Measurements from ENCODE around the gene KEL. TPM values are rescaled to one million over a fixed set of nuclear protein-coding genes. Genes with fewer than 3 reads are reported as not detected.

Gene KEL
- total RNA-seq, 1 experiment from 2014 or later: not detected

DNA sequence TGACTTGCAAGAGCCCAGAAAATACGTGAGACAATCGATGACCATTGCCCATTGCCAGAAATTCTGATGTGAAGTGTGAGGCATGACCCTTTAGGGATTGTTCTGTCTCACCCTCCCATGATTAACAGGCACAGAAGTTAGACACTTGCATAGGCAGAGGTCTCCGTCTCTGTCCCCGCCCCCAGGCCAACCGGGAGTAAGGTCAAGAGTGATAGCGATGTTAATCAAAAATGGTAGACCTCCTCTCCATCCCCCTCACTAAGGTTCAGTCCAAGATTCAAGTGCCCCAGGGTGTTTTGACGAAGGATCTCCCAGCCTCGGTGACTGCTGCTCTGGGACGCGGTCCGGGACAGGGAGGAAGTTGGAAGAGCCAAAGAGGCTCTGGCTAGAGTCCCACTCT, 53.9 kb downstream of the KEL start:
- Histone ChIP-seq H4K20me1 (ENCODE audit: insufficient read depth, low read depth, low read length) (no peaks in the 10 kb centered on the region), H3K9me3 (ENCODE audit: low read length) (no peaks in the 10 kb centered on the region), H3K9ac (ENCODE audit: low read length) (no peak overlapping the region), H3K27ac (ENCODE audit: low read length) (no peak overlapping the region), H3K9me2 (replicated peaks; ENCODE audit: insufficient read depth, low read length) (no peaks in the 10 kb centered on the region), H3K27me3 (ENCODE audit: low read length) (no peaks in the 10 kb centered on the region; the same call in 1 of the 2 replicates), H3K4me3 (ENCODE audit: low read length) (no peak overlapping the region), H3K4me1 (ENCODE audit: low read length) (no peaks in the 10 kb centered on the region), H3K4me2 (ENCODE audit: low read depth, low read length, poor library complexity, severe bottlenecking) (no peak overlapping the region), H3K79me2 (ENCODE audit: low read length) (no peaks in the 10 kb centered on the region), H3K36me3 (ENCODE audit: insufficient read depth, low read length) (no peaks in the 10 kb centered on the region), H2AFZ (ENCODE audit: low read length) (no peak overlapping the region)
- DNase-seq: no peak

DNA sequence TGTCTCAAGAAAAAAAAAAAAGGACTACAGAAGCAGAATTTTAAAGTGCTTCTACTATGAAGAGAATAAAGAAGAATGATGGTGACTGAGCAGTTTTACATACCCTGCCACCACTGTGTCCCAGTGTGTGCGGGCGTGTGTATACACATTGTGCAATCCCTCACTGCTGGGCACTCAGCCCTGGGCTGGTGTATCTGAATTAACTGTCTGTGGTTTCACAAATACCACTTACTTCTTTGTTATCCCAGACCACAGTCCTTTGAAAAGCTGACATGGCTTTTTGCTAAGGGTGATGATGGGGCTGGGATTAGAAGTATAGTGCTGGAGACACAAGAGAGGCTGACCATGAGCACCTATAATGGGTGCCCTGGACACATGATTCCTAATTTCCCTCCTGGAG, 55.5 kb downstream of the KEL start:
- H3K27me3 ChIP-seq (ENCODE audit: low read length): no peaks in the 10 kb centered on the region; the same call in 1 of the 2 replicates
- no peaks in the 10 kb centered on the region for H3K9me2 ChIP-seq (replicated peaks; ENCODE audit: insufficient read depth, low read length)
- H3K4me1 ChIP-seq (ENCODE audit: low read length): no peaks in the 10 kb centered on the region
- H3K36me3 ChIP-seq (ENCODE audit: insufficient read depth, low read length): no peaks in the 10 kb centered on the region
- H3K9me3 ChIP-seq (ENCODE audit: low read length): no peaks in the 10 kb centered on the region
- no peak overlapping the region for H3K4me3 ChIP-seq (ENCODE audit: low read length)
- H3K79me2 ChIP-seq (ENCODE audit: low read length): no peaks in the 10 kb centered on the region
- DNase-seq: no peak
- H2AFZ ChIP-seq (ENCODE audit: low read length): no peak overlapping the region
- no peak overlapping the region for H3K9ac ChIP-seq (ENCODE audit: low read length)
- no peak overlapping the region for H3K27ac ChIP-seq (ENCODE audit: low read length)
- no peak overlapping the region for H3K4me2 ChIP-seq (ENCODE audit: low read depth, low read length, poor library complexity, severe bottlenecking)
- H4K20me1 ChIP-seq (ENCODE audit: insufficient read depth, low read depth, low read length): no peaks in the 10 kb centered on the region

GRCh38 chr7:142905759-142906158, 56.4 kb downstream of the KEL start:
- Histone ChIP-seq H3K27me3 (ENCODE audit: low read length) (no peaks in the 10 kb centered on the region; the same call in 1 of the 2 replicates), H2AFZ (ENCODE audit: low read length) (no peak overlapping the region), H3K36me3 (ENCODE audit: insufficient read depth, low read length) (no peaks in the 10 kb centered on the region), H3K9me2 (replicated peaks; ENCODE audit: insufficient read depth, low read length) (no peaks in the 10 kb centered on the region), H4K20me1 (ENCODE audit: insufficient read depth, low read depth, low read length) (no peaks in the 10 kb centered on the region), H3K79me2 (ENCODE audit: low read length) (no peaks in the 10 kb centered on the region), H3K4me3 (ENCODE audit: low read length) (no peak overlapping the region), H3K9me3 (ENCODE audit: low read length) (no peaks in the 10 kb centered on the region), H3K27ac (ENCODE audit: low read length) (no peak overlapping the region), H3K4me1 (ENCODE audit: low read length) (no peaks in the 10 kb centered on the region), H3K4me2 (ENCODE audit: low read depth, low read length, poor library complexity, severe bottlenecking) (no peak overlapping the region), H3K9ac (ENCODE audit: low read length) (no peak overlapping the region)
- no peak for DNase-seq

GRCh38 chr7:142904128-142904527, 58.0 kb downstream of the KEL start:
- Histone ChIP-seq H2AFZ (ENCODE audit: low read length) (no peak overlapping the region), H4K20me1 (ENCODE audit: insufficient read depth, low read depth, low read length) (no peaks in the 10 kb centered on the region), H3K4me2 (ENCODE audit: low read depth, low read length, poor library complexity, severe bottlenecking) (no peak overlapping the region), H3K4me1 (ENCODE audit: low read length) (no peaks in the 10 kb centered on the region), H3K4me3 (ENCODE audit: low read length) (no peak overlapping the region), H3K9ac (ENCODE audit: low read length) (no peak overlapping the region), H3K9me2 (replicated peaks; ENCODE audit: insufficient read depth, low read length) (no peaks in the 10 kb centered on the region), H3K27me3 (ENCODE audit: low read length) (no peaks in the 10 kb centered on the region; the same call in 1 of the 2 replicates), H3K27ac (ENCODE audit: low read length) (no peak overlapping the region), H3K79me2 (ENCODE audit: low read length) (no peaks in the 10 kb centered on the region), H3K9me3 (ENCODE audit: low read length) (no peaks in the 10 kb centered on the region), H3K36me3 (ENCODE audit: insufficient read depth, low read length) (no peaks in the 10 kb centered on the region)
- DNase-seq: no peak

GRCh38 chr7:142901426-142902259, 60.5 kb downstream of the KEL start:
- Histone ChIP-seq H3K4me2 (ENCODE audit: low read depth, low read length, poor library complexity, severe bottlenecking) (no peak overlapping the region), H3K79me2 (ENCODE audit: low read length) (no peaks in the 10 kb centered on the region), H3K4me3 (ENCODE audit: low read length) (no peak overlapping the region), H3K27ac (ENCODE audit: low read length) (no peak overlapping the region), H3K9me3 (ENCODE audit: low read length) (no peaks in the 10 kb centered on the region), H4K20me1 (ENCODE audit: insufficient read depth, low read depth, low read length) (no peaks in the 10 kb centered on the region), H3K4me1 (ENCODE audit: low read length) (no peaks in the 10 kb centered on the region), H3K36me3 (ENCODE audit: insufficient read depth, low read length) (no peaks in the 10 kb centered on the region), H3K9me2 (replicated peaks; ENCODE audit: insufficient read depth, low read length) (no peaks in the 10 kb centered on the region), H2AFZ (ENCODE audit: low read length) (no peak overlapping the region), H3K27me3 (ENCODE audit: low read length) (no peaks in the 10 kb centered on the region; the same call in 1 of the 2 replicates), H3K9ac (ENCODE audit: low read length) (no peak overlapping the region)
- DNase-seq: no peak

DNA sequence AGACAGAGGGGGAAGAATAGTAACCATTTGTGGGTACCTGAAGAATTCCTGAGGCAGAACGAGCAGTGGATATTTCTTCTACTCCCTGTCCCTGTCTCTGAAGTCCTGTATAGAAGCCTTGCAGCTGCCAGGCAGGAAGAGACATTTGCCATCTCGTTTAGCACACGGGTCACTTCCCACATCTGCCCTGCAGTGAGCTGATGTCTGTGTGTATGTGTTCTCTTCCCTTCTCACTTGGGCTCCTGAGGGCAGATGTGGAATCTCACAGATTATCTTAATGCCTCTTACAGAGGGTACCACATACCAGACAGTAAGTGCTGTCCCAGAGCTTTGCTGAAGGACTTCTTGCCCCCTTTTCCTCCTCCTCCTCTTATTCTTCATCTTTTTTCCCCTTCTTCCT, 62.5 kb downstream of the KEL start:
- Histone ChIP-seq H3K4me3 (ENCODE audit: low read length) (no peak overlapping the region), H3K79me2 (ENCODE audit: low read length) (no peaks in the 10 kb centered on the region), H3K4me1 (ENCODE audit: low read length) (no peaks in the 10 kb centered on the region), H3K36me3 (ENCODE audit: insufficient read depth, low read length) (no peaks in the 10 kb centered on the region), H3K27ac (ENCODE audit: low read length) (no peak overlapping the region), H4K20me1 (ENCODE audit: insufficient read depth, low read depth, low read length) (no peaks in the 10 kb centered on the region), H2AFZ (ENCODE audit: low read length) (no peak overlapping the region), H3K9me3 (ENCODE audit: low read length) (no peaks in the 10 kb centered on the region), H3K9ac (ENCODE audit: low read length) (no peak overlapping the region), H3K9me2 (replicated peaks; ENCODE audit: insufficient read depth, low read length) (no peaks in the 10 kb centered on the region), H3K4me2 (ENCODE audit: low read depth, low read length, poor library complexity, severe bottlenecking) (no peak overlapping the region), H3K27me3 (ENCODE audit: low read length) (no peaks in the 10 kb centered on the region; the same call in 1 of the 2 replicates)
- DNase-seq: no peak

DNA sequence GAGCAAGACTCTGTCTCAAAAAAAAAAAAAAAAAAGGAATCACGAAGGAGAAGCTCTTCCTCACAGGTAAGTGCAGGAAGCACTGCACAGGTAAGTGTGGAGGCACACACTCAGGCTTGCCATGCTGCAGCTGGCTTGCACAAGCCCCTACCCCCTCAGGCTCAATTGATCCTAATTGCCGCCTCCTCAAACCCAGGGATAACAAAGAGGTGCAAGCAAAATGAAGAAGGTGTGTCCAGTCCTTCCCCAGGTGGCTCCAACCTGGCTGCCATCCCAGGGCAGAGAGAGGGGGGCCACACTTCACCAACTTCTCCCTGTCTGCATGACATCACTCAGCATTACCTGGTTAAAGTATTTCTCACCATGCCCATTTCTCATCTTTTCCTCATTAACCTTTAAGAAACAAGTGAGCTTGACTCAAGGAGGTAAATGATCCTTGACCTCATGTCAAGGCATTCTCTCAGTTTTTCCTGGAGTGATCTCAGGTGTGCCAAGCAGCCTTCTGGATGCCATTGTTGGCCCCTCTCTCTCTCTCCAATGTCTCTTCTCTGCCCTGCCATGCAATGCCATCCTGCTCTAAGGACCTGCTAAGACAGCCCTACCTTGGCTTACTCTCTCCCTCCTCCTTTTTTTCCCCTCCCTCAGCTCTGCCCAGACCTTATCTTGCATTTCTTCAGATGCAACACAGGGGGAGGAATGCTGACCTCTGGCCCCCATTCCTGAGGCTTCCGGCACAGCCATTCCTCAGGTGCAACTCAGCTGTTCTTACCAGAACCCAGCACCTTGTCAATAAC, 63.6 kb downstream of the KEL start:
- Histone ChIP-seq H3K27ac (ENCODE audit: low read length) (no peak overlapping the region), H3K9me3 (ENCODE audit: low read length) (no peaks in the 10 kb centered on the region), H4K20me1 (ENCODE audit: insufficient read depth, low read depth, low read length) (no peaks in the 10 kb centered on the region), H3K9ac (ENCODE audit: low read length) (no peak overlapping the region), H2AFZ (ENCODE audit: low read length) (no peak overlapping the region), H3K4me2 (ENCODE audit: low read depth, low read length, poor library complexity, severe bottlenecking) (no peak overlapping the region), H3K4me3 (ENCODE audit: low read length) (no peak overlapping the region), H3K27me3 (ENCODE audit: low read length) (no peaks in the 10 kb centered on the region), H3K9me2 (replicated peaks; ENCODE audit: insufficient read depth, low read length) (no peaks in the 10 kb centered on the region), H3K79me2 (ENCODE audit: low read length) (no peaks in the 10 kb centered on the region), H3K36me3 (ENCODE audit: insufficient read depth, low read length) (no peaks in the 10 kb centered on the region), H3K4me1 (ENCODE audit: low read length) (no peaks in the 10 kb centered on the region)
- no peak for DNase-seq

DNA sequence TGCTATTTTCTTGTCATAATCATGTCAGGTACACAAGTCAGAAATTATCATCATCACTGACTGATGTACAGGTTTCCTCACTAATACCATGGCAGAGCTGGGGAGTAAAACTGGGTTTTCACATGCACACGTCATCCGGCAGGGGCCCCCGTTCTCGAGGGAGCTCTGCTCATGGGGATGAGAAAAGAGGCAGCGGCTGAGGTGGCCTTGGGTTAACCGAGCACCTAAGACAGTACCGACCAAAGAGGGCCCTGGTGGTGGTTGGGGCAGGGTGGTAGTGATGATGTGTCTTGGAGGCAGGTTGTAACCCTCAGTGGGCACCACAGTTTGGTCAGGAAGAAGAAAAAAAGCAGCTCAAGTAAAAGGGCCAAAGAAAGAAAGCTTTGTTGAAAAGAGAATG, 64.5 kb downstream of the KEL start:
- Histone ChIP-seq H3K9me3 (ENCODE audit: low read length) (no peaks in the 10 kb centered on the region), H3K27ac (ENCODE audit: low read length) (no peak overlapping the region), H3K79me2 (ENCODE audit: low read length) (no peaks in the 10 kb centered on the region), H3K4me1 (ENCODE audit: low read length) (no peaks in the 10 kb centered on the region), H4K20me1 (ENCODE audit: insufficient read depth, low read depth, low read length) (no peaks in the 10 kb centered on the region), H3K4me2 (ENCODE audit: low read depth, low read length, poor library complexity, severe bottlenecking) (no peak overlapping the region), H3K27me3 (ENCODE audit: low read length) (no peaks in the 10 kb centered on the region), H3K36me3 (ENCODE audit: insufficient read depth, low read length) (no peaks in the 10 kb centered on the region), H3K9ac (ENCODE audit: low read length) (no peak overlapping the region), H3K9me2 (replicated peaks; ENCODE audit: insufficient read depth, low read length) (no peaks in the 10 kb centered on the region), H3K4me3 (ENCODE audit: low read length) (no peak overlapping the region), H2AFZ (ENCODE audit: low read length) (no peak overlapping the region)
- DNase-seq: no peak
